GM19463 (cell line): ENCODE results near the gene PROX1.
A peak's percentile ranks its signal among the peaks of the same experiment; 100 is the strongest.

Experiments used
- ATAC-seq: cut with Tn5 transposase; IDR thresholded peaks from one replicate; pipeline ENCODE4 v1.9.1; 2021; ENCODE audit warnings: mild to moderate bottlenecking, moderate library complexity; ENCODE audit not compliant: unreplicated experiment

PROX1 gene

GRCh38 chr1:214018386-214019268 is 30.9 kb downstream of the PROX1 start:
- peak; percentile 82 for ATAC-seq

- no peak for ATAC-seq
Observed at GRCh38 chr1:214019499-214019898, 31.7 kb downstream of the PROX1 start.

GRCh38 chr1:214021321-214021720 is 33.5 kb downstream of the PROX1 start:
- ATAC-seq: no peak

- no peak for ATAC-seq
Observed at GRCh38 chr1:214022229-214022791, 34.5 kb downstream of the PROX1 start.

- ATAC-seq: no peak
Observed at GRCh38 chr1:214022810-214023425, 35.1 kb downstream of the PROX1 start.

GRCh38 chr1:214026985-214027384 is 39.2 kb downstream of the PROX1 start:
- no peak for ATAC-seq

- no peak for ATAC-seq
Observed at GRCh38 chr1:214027498-214027897, 39.7 kb downstream of the PROX1 start.

GRCh38 chr1:214028095-214028494 is 40.3 kb downstream of the PROX1 start:
- no peak for ATAC-seq

- ATAC-seq: no peak
Observed at GRCh38 chr1:214028649-214029406, 41.1 kb downstream of the PROX1 start.

- ATAC-seq: no peak
Observed at GRCh38 chr1:214029796-214030195, 42.0 kb downstream of the PROX1 start.

GRCh38 chr1:214031267-214031650 is 43.5 kb downstream of the PROX1 start:
- ATAC-seq: no peak

GRCh38 chr1:214037468-214037867 is 49.7 kb downstream of the PROX1 start:
- ATAC-seq: no peak

- no peak for ATAC-seq
Observed at GRCh38 chr1:214039394-214040018, 51.7 kb downstream of the PROX1 start.

- ATAC-seq: no peak
Observed at GRCh38 chr1:214043167-214043566, 55.4 kb downstream of the PROX1 start.

- no peak for ATAC-seq
Observed at GRCh38 chr1:214044438-214045214, 56.9 kb downstream of the PROX1 start.

GRCh38 chr1:214050513-214051401 is 63.0 kb downstream of the PROX1 start:
- ATAC-seq: no peak

GRCh38 chr1:214051786-214052185 is 64.0 kb downstream of the PROX1 start:
- no peak for ATAC-seq

GRCh38 chr1:214058076-214058475 is 70.3 kb downstream of the PROX1 start:
- no peak for ATAC-seq

GRCh38 chr1:214066190-214066589 is 78.4 kb downstream of the PROX1 start:
- no peak for ATAC-seq
